DND-41 (cell line): ENCODE measurements around the gene NMUR1.

ENCODE experiments used
- EZH2 ChIP-seq: IDR thresholded peaks from 3 replicates; pipeline ENCODE4 v1.6.1; 2012; ENCODE audit warnings: borderline replicate concordance, low read depth, mild to moderate bottlenecking, moderate library complexity, low read length, inconsistent platforms; ENCODE audit not compliant: severe bottlenecking
- TF ChIP-seq, protein P1 (sequence below): IDR thresholded peaks from 2 replicates; pipeline ENCODE4 v1.5.1; 2012; ENCODE audit warnings: borderline replicate concordance, low read length, moderate library complexity, mild to moderate bottlenecking; ENCODE audit not compliant: poor library complexity, severe bottlenecking; ENCODE audit errors: extremely low read depth

DNA sequence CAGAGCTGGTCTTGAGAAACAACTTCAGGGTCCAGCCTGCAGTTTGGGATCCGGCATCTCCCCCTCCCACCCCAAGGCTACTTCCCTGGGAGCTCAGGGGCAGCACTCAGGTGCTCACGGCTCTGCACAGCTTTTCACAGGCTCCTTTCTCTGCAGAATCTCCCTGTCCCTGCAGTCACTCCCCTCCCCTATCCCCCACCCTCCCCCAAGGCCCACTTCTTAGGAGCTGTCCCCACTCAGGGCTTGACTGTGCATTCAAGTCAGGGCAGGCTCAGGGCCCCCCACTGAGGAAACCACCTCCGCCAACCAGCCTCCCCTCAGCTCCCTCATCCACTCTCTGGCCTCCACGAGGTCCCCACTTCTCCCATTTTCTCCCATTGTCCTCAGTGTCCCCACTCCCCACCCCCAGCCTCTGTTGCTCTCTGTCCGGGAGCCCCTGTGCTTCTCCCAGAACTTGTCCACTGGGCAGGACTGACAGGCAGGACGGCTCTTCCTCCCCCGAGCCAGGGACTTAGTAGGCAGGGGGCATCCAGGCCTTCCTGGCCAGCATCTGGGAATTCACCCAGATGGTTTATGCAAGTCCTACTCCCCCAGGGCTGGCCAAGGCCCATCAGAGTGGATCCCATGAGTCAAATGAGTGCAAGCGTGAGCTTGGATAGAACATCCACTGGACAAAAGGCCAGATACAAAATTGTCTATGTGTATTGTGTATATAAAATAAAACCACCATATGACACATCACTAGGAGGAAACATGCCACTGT, 7.6 kb downstream of the NMUR1 start:
- TF ChIP-seq, protein P1, sequence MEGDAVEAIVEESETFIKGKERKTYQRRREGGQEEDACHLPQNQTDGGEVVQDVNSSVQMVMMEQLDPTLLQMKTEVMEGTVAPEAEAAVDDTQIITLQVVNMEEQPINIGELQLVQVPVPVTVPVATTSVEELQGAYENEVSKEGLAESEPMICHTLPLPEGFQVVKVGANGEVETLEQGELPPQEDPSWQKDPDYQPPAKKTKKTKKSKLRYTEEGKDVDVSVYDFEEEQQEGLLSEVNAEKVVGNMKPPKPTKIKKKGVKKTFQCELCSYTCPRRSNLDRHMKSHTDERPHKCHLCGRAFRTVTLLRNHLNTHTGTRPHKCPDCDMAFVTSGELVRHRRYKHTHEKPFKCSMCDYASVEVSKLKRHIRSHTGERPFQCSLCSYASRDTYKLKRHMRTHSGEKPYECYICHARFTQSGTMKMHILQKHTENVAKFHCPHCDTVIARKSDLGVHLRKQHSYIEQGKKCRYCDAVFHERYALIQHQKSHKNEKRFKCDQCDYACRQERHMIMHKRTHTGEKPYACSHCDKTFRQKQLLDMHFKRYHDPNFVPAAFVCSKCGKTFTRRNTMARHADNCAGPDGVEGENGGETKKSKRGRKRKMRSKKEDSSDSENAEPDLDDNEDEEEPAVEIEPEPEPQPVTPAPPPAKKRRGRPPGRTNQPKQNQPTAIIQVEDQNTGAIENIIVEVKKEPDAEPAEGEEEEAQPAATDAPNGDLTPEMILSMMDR = no peak
- TF ChIP-seq EZH2 = no peak
